HepG2 (cell line): ENCODE results near the gene MAN2A1. TPM values are rescaled to one million over a fixed set of nuclear protein-coding genes. Genes with fewer than 3 reads are reported as not detected.
A peak's percentile ranks its signal among the peaks of the same experiment; 100 is the strongest.

Experiments used
- BCLAF1 ChIP-seq: fragments of 450-650 bp; IDR thresholded peaks from 2 replicates; pipeline ENCODE4 v1.6.1; 2017; ENCODE audit warnings: mild to moderate bottlenecking
- DNMT1 ChIP-seq: sonication (generic); formaldehyde crosslinking; IDR thresholded peaks from 2 replicates; pipeline ENCODE4 v1.5.1; 2020; ENCODE audit warnings: mild to moderate bottlenecking, missing genetic modification reagents
- FOXA3 ChIP-seq: IDR thresholded peaks from 2 replicates; pipeline ENCODE4 v1.6.1; 2016; ENCODE audit warnings: missing genetic modification reagents, missing compliant biosample characterization
- HINFP ChIP-seq: sonication (generic); formaldehyde crosslinking; IDR thresholded peaks from 2 replicates; pipeline ENCODE4 v1.4.0; 2020; ENCODE audit warnings: low read depth, mild to moderate bottlenecking, missing genetic modification reagents
- HNF1A ChIP-seq, 2 experiments: sonication (generic) in 1 of 2; formaldehyde crosslinking in 1 of 2; IDR thresholded peaks; 2 replicates each; pipeline versions ENCODE4 v1.4.0 to v1.6.1; 2016 to 2020; ENCODE audit warnings: borderline replicate concordance in 1 of 2, low read depth in 1 of 2, mild to moderate bottlenecking in 1 of 2, missing genetic modification reagents in 1 of 2
- KDM1A ChIP-seq: IDR thresholded peaks from 2 replicates; pipeline ENCODE4 v1.6.1; 2016; ENCODE audit warnings: missing compliant biosample characterization
- KMT2B ChIP-seq: IDR thresholded peaks from 2 replicates; pipeline ENCODE4 v1.6.1; 2016; ENCODE audit warnings: missing genetic modification reagents, missing compliant biosample characterization
- MXD3 ChIP-seq: IDR thresholded peaks from 2 replicates; pipeline ENCODE4 v1.6.1; 2016; ENCODE audit warnings: mild to moderate bottlenecking, missing biosample characterization, missing genetic modification reagents
- NCOR1 ChIP-seq: fragments of 200-600 bp; sonication (generic); IDR thresholded peaks from 2 replicates; pipeline ENCODE4 v1.7.0; 2017; ENCODE audit warnings: antibody characterized with exemption, low read length, borderline replicate concordance
- PREB ChIP-seq: sonication (generic); formaldehyde crosslinking; IDR thresholded peaks from 2 replicates; pipeline ENCODE4 v1.4.0; 2020; ENCODE audit warnings: missing genetic modification reagents
- RFXAP ChIP-seq: sonication (generic); formaldehyde crosslinking; IDR thresholded peaks from 2 replicates; pipeline ENCODE4 v1.4.0; 2020; ENCODE audit warnings: missing genetic modification reagents, borderline replicate concordance
- SRF ChIP-seq: IDR thresholded peaks from 2 replicates; pipeline ENCODE4 v1.6.1; 2011; ENCODE audit warnings: mild to moderate bottlenecking, low read depth, low read length, moderate library complexity
- THAP7 ChIP-seq: sonication (generic); formaldehyde crosslinking; IDR thresholded peaks from 2 replicates; pipeline ENCODE4 v1.8.1; 2023; ENCODE audit warnings: mild to moderate bottlenecking, missing genetic modification reagents
- ZNF335 ChIP-seq: sonication (generic); formaldehyde crosslinking; IDR thresholded peaks from 2 replicates; pipeline ENCODE4 v1.4.0; 2020; ENCODE audit warnings: missing genetic modification reagents
- ZNF510 ChIP-seq: sonication (generic); formaldehyde crosslinking; IDR thresholded peaks from 2 replicates; pipeline ENCODE4 v1.4.0; 2020; ENCODE audit warnings: low read depth, mild to moderate bottlenecking, missing genetic modification reagents
- ZNF776 ChIP-seq: sonication (generic); formaldehyde crosslinking; IDR thresholded peaks from 2 replicates; pipeline ENCODE4 v1.4.0; 2020; ENCODE audit warnings: mild to moderate bottlenecking, missing genetic modification reagents
- polyA plus RNA-seq, 8 experiments: library from polyadenylated mRNA; depleted of rRNA in 3 of 8; stranded (reverse) in 7 of 8; unstranded in 1 of 8; fragments of >200 nt; fragmentation: Illumina TruSeq in 4 of 8; extraction: Trizol in 4 of 8; gene quantifications; 2 replicates each; pipeline versions ENCODE4 v1.2.1 to v1.2.3, GENCODE V29; 2011 to 2016; ENCODE audit warnings: low read depth in 4 of 8, missing spikeins in 1 of 8, mixed read lengths in 1 of 8; ENCODE audit not compliant: insufficient read depth in 1 of 8
- total RNA-seq, 5 experiments: library from RNA; depleted of rRNA; stranded (reverse); fragments of >200 nt; fragmentation: Illumina TruSeq; extraction: Trizol; gene quantifications; 2 replicates each; pipeline ENCODE4 v1.2.3, GENCODE V29; 2016; ENCODE audit warnings: low read depth in 1 of 5
- TF ChIP-seq, protein P1 (sequence below): sonication (generic); formaldehyde crosslinking; IDR thresholded peaks from 2 replicates; pipeline ENCODE4 v1.8.0; 2022; ENCODE audit warnings: missing genetic modification reagents, mild to moderate bottlenecking, inconsistent platforms, borderline replicate concordance

The MAN2A1 gene
- total and polyA plus RNA-seq, 2 of the 13 experiments (the other 11 are each of a cell fraction or from before 2014, with no cell fraction given), result 56.2 to 80.5 TPM

GRCh38 chr5:109901628-109901981 is 211.9 kb downstream of the MAN2A1 start (continued):
- TF ChIP-seq MXD3 (CRISPR knock-in tag), result no peak
- TF ChIP-seq, protein P1, sequence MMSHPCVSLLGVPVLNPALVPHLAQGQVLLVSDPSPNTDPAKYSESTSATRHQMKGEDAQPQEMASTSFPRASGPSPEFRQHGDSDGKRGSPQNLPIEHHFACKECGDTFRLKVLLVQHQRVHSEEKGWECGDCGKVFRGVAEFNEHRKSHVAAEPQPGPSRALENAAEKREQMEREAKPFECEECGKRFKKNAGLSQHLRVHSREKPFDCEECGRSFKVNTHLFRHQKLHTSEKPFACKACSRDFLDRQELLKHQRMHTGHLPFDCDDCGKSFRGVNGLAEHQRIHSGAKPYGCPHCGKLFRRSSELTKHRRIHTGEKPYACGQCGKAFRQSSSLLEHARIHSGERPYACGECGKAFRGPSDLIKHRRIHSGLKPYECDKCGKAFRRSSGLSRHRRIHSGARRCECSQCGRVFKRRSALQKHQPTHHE (CRISPR knock-in tag), result 0 out of 2 replicates have a peak, but pooled peaks have one; percentile 16
- 0 out of 2 replicates have a peak, but pooled peaks have one; percentile 5 for TF ChIP-seq FOXA3
- peak; percentile 44; the same call in 1 of the 2 replicates for TF ChIP-seq NCOR1
- TF ChIP-seq ZNF510 (CRISPR knock-in tag), result 0 out of 2 replicates have a peak, but pooled peaks have one; percentile 12
- no peak for TF ChIP-seq KMT2B (CRISPR knock-in tag)
- no peak for TF ChIP-seq HNF1A (IDR thresholded peaks at IDR 0.05; ENCODE audit: low read depth)
- TF ChIP-seq HNF1A (CRISPR knock-in tag; IDR thresholded peaks at IDR 0.05; ENCODE audit: borderline replicate concordance), result no peak
- no peak for TF ChIP-seq DNMT1
- TF ChIP-seq PREB (CRISPR knock-in tag), result no peak
- TF ChIP-seq SRF, result no peak
- no peak for TF ChIP-seq THAP7 (CRISPR knock-in tag)
- no peak for TF ChIP-seq BCLAF1
- no peak for TF ChIP-seq RFXAP (CRISPR knock-in tag)
- no peak for TF ChIP-seq ZNF776
- 0 out of 2 replicates have a peak, but pooled peaks have one; percentile 1 for TF ChIP-seq KDM1A (CRISPR knock-in tag)
- TF ChIP-seq ZNF335, result no peak
- no peak for TF ChIP-seq HINFP (CRISPR knock-in tag)
